ENCODE data around the gene C5orf47. TPM values are rescaled to one million over a fixed set of nuclear protein-coding genes. Genes with fewer than 3 reads are reported as not detected.

The C5orf47 gene
- total and polyA plus RNA-seq, 2 of the 8 experiments (the other 6 are each of a cell fraction or from before 2014, with no cell fraction given) = 0.11 TPM; not detected in 1

DNA sequence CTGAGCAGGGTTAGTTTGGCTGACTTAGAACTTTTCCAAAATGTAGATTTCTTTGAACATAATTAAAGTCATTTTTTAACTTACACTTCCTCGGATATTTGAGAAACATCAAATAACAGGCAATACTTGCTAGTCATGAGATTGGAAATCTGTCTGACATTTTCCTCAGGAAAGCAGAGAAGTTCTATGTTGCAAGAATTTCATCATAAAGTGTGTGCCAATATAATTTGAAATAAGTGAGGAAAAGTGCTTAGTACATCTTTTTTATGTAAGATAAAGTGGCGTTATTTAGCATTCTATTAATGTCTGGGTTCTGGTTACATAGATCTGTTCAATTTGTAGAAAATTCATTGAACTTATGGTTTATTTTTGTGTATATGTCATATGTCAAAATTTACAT lies 48.7 kb upstream of the C5orf47 start (continued):
- TF ChIP-seq CHD1 (IDR thresholded peaks at IDR 0.05; ENCODE audit: low read depth, low read length) = no peak
- no peak for TF ChIP-seq SP1 (IDR thresholded peaks at IDR 0.05; ENCODE audit: low read depth, low read length)
- TF ChIP-seq TEAD4 (IDR thresholded peaks at IDR 0.05; ENCODE audit: low read depth, low read length) = no peak
- TF ChIP-seq, protein P1, sequence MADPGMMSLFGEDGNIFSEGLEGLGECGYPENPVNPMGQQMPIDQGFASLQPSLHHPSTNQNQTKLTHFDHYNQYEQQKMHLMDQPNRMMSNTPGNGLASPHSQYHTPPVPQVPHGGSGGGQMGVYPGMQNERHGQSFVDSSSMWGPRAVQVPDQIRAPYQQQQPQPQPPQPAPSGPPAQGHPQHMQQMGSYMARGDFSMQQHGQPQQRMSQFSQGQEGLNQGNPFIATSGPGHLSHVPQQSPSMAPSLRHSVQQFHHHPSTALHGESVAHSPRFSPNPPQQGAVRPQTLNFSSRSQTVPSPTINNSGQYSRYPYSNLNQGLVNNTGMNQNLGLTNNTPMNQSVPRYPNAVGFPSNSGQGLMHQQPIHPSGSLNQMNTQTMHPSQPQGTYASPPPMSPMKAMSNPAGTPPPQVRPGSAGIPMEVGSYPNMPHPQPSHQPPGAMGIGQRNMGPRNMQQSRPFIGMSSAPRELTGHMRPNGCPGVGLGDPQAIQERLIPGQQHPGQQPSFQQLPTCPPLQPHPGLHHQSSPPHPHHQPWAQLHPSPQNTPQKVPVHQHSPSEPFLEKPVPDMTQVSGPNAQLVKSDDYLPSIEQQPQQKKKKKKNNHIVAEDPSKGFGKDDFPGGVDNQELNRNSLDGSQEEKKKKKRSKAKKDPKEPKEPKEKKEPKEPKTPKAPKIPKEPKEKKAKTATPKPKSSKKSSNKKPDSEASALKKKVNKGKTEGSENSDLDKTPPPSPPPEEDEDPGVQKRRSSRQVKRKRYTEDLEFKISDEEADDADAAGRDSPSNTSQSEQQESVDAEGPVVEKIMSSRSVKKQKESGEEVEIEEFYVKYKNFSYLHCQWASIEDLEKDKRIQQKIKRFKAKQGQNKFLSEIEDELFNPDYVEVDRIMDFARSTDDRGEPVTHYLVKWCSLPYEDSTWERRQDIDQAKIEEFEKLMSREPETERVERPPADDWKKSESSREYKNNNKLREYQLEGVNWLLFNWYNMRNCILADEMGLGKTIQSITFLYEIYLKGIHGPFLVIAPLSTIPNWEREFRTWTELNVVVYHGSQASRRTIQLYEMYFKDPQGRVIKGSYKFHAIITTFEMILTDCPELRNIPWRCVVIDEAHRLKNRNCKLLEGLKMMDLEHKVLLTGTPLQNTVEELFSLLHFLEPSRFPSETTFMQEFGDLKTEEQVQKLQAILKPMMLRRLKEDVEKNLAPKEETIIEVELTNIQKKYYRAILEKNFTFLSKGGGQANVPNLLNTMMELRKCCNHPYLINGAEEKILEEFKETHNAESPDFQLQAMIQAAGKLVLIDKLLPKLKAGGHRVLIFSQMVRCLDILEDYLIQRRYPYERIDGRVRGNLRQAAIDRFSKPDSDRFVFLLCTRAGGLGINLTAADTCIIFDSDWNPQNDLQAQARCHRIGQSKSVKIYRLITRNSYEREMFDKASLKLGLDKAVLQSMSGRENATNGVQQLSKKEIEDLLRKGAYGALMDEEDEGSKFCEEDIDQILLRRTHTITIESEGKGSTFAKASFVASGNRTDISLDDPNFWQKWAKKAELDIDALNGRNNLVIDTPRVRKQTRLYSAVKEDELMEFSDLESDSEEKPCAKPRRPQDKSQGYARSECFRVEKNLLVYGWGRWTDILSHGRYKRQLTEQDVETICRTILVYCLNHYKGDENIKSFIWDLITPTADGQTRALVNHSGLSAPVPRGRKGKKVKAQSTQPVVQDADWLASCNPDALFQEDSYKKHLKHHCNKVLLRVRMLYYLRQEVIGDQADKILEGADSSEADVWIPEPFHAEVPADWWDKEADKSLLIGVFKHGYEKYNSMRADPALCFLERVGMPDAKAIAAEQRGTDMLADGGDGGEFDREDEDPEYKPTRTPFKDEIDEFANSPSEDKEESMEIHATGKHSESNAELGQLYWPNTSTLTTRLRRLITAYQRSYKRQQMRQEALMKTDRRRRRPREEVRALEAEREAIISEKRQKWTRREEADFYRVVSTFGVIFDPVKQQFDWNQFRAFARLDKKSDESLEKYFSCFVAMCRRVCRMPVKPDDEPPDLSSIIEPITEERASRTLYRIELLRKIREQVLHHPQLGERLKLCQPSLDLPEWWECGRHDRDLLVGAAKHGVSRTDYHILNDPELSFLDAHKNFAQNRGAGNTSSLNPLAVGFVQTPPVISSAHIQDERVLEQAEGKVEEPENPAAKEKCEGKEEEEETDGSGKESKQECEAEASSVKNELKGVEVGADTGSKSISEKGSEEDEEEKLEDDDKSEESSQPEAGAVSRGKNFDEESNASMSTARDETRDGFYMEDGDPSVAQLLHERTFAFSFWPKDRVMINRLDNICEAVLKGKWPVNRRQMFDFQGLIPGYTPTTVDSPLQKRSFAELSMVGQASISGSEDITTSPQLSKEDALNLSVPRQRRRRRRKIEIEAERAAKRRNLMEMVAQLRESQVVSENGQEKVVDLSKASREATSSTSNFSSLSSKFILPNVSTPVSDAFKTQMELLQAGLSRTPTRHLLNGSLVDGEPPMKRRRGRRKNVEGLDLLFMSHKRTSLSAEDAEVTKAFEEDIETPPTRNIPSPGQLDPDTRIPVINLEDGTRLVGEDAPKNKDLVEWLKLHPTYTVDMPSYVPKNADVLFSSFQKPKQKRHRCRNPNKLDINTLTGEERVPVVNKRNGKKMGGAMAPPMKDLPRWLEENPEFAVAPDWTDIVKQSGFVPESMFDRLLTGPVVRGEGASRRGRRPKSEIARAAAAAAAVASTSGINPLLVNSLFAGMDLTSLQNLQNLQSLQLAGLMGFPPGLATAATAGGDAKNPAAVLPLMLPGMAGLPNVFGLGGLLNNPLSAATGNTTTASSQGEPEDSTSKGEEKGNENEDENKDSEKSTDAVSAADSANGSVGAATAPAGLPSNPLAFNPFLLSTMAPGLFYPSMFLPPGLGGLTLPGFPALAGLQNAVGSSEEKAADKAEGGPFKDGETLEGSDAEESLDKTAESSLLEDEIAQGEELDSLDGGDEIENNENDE (IDR thresholded peaks at IDR 0.05; ENCODE audit: insufficient replicate concordance, low read length) = no peak
- no peak for TF ChIP-seq CREB1 (IDR thresholded peaks at IDR 0.05)
- TF ChIP-seq SAP30 (IDR thresholded peaks at IDR 0.05; ENCODE audit: insufficient read depth, insufficient replicate concordance, low read length) = no peak

Data from H1 (cell line).